OCI-LY3 (cell line): ENCODE data around the gene LAPTM5.
A peak's percentile ranks its signal among the peaks of the same experiment; 100 is the strongest.

Source experiments
- H2AFZ ChIP-seq: fragments of 200-600, 300-600 bp; shearing (Covaris generic); 2 replicates; pipeline ENCODE4 v1.6.0; 2014; ENCODE audit warnings: antibody characterized with exemption, low read depth, low read length
- H3K27ac ChIP-seq: fragments of 200-600, 300-600 bp; sonication (generic); 2 replicates; pipeline ENCODE4 v1.5.1; 2014; ENCODE audit warnings: mild to moderate bottlenecking, low read length, moderate library complexity, mixed read lengths
- H3K27me3 ChIP-seq: fragments of 200-600, 300-600 bp; sonication (generic); 2 replicates; pipeline ENCODE4 v1.6.1; 2014; ENCODE audit warnings: low read depth, low read length, mixed read lengths
- H3K36me3 ChIP-seq: fragments of 200-600, 300-600 bp; sonication (generic); replicated peaks from 2 replicates; pipeline ENCODE3; 2014; ENCODE audit warnings: low read depth, low read length, mixed read lengths
- H3K4me1 ChIP-seq: fragments of 300-600, 200-600 bp; sonication (generic); 2 replicates; pipeline ENCODE4 v1.6.1; 2014; ENCODE audit warnings: low read length, mixed read lengths
- H3K4me2 ChIP-seq: fragments of 200-600, 300-600 bp; sonication (generic); 2 replicates; pipeline ENCODE4 v1.6.1; 2014; ENCODE audit warnings: low read length, mixed read lengths
- H3K4me3 ChIP-seq: fragments of 300-600, 200-600 bp; sonication (generic); 2 replicates; pipeline ENCODE4 v1.5.1; 2014; ENCODE audit warnings: antibody characterized with exemption, mild to moderate bottlenecking, low read length, moderate library complexity
- H3K79me2 ChIP-seq: fragments of 300-600, 200-600 bp; shearing (Covaris generic); 2 replicates; pipeline ENCODE4 v1.6.1; 2014; ENCODE audit warnings: mild to moderate bottlenecking, low read length, mixed read lengths
- H3K9ac ChIP-seq: fragments of 300-600, 200-600 bp; shearing (Covaris generic); 2 replicates; pipeline ENCODE4 v1.6.0; 2014; ENCODE audit warnings: mild to moderate bottlenecking, low read length, moderate library complexity
- H3K9me3 ChIP-seq: fragments of 200-600, 300-600 bp; shearing (Covaris generic); 2 replicates; pipeline ENCODE4 v1.6.1; 2014; ENCODE audit warnings: low read length, mixed read lengths; ENCODE audit not compliant: insufficient read depth
- H4K20me1 ChIP-seq: fragments of 200-600, 300-600 bp; sonication (generic); 2 replicates; pipeline ENCODE4 v1.6.1; 2016; ENCODE audit warnings: low read length, mixed read lengths; ENCODE audit not compliant: insufficient read depth
- CTCF ChIP-seq: fragments of 200-600, 300-600 bp; sonication (generic); IDR thresholded peaks from 2 replicates; pipeline ENCODE4 v1.5.1; 2014; ENCODE audit warnings: antibody characterized with exemption, low read length, low read depth
- EZH2phosphoT487 ChIP-seq: fragments of 200-600 bp; shearing (Covaris generic); IDR thresholded peaks from 2 replicates; pipeline ENCODE4 v1.6.1; 2018; ENCODE audit warnings: antibody characterized with exemption, mixed run types, low read depth

LAPTM5 gene

GRCh38 chr1:30764396-30764795, 6.8 kb upstream of the LAPTM5 start:
- Histone ChIP-seq H3K4me1 (peaks cover 57% of the 10 kb centered on the region), H3K27me3 (no peaks in the 10 kb centered on the region), H3K36me3 (no peaks in the 10 kb centered on the region), H3K4me3 (no peak overlapping the region), H2AFZ (no peak overlapping the region), H3K79me2 (no peaks in the 10 kb centered on the region), H3K9me3 (no peaks in the 10 kb centered on the region), H3K9ac (no peak overlapping the region), H3K27ac (no peak overlapping the region), H3K4me2 (no peak overlapping the region), H4K20me1 (no peaks in the 10 kb centered on the region)
- TF ChIP-seq EZH2phosphoT487 = no peak
- no peak for TF ChIP-seq CTCF

GRCh38 chr1:30763651-30764248, 6.2 kb upstream of the LAPTM5 start:
- Histone ChIP-seq H3K4me2 (peak overlapping the region; percentile 100; the same call in 1 of the 2 replicates), H3K79me2 (no peaks in the 10 kb centered on the region), H3K4me1 (peaks cover 63% of the 10 kb centered on the region), H2AFZ (no peak overlapping the region), H3K27ac (peak overlapping the region; percentile 71; the same call in 1 of the 2 replicates), H3K9me3 (no peaks in the 10 kb centered on the region), H3K27me3 (no peaks in the 10 kb centered on the region), H3K9ac (no peak overlapping the region), H3K4me3 (no peak overlapping the region), H4K20me1 (no peaks in the 10 kb centered on the region), H3K36me3 (no peaks in the 10 kb centered on the region)
- TF ChIP-seq CTCF = no peak
- TF ChIP-seq EZH2phosphoT487 = no peak

GRCh38 chr1:30762930-30763650, 5.5 kb upstream of the LAPTM5 start:
- Histone ChIP-seq H3K4me2 (peak overlapping the region; percentile 100), H3K27ac (peak overlapping the region; percentile 71), H4K20me1 (no peaks in the 10 kb centered on the region), H3K9ac (no peak overlapping the region), H2AFZ (no peak overlapping the region), H3K9me3 (no peaks in the 10 kb centered on the region), H3K36me3 (no peaks in the 10 kb centered on the region), H3K4me1 (peaks cover 70% of the 10 kb centered on the region), H3K4me3 (no peak overlapping the region), H3K27me3 (no peaks in the 10 kb centered on the region), H3K79me2 (peaks cover 5% of the 10 kb centered on the region)
- no peak for TF ChIP-seq EZH2phosphoT487
- no peak for TF ChIP-seq CTCF

- H3K9me3 ChIP-seq = no peaks in the 10 kb centered on the region
- no peak overlapping the region for H3K4me3 ChIP-seq
- H3K27ac ChIP-seq = peak overlapping the region; percentile 71
- H2AFZ ChIP-seq = no peak overlapping the region
- H3K27me3 ChIP-seq = no peaks in the 10 kb centered on the region
- H3K4me2 ChIP-seq = peak overlapping the region; percentile 100
- H4K20me1 ChIP-seq = no peaks in the 10 kb centered on the region
- TF ChIP-seq EZH2phosphoT487 = no peak
- TF ChIP-seq CTCF = no peak
- H3K4me1 ChIP-seq = peaks cover 74% of the 10 kb centered on the region
- H3K36me3 ChIP-seq = no peaks in the 10 kb centered on the region
- H3K79me2 ChIP-seq = peaks cover 12% of the 10 kb centered on the region
- H3K9ac ChIP-seq = peak overlapping the region; percentile 9; the same call in 1 of the 2 replicates
These were observed 4.8 kb upstream of the LAPTM5 start for GRCh38 chr1:30762152-30762929.
